ENCODE data around the gene PTPA. TPM values are rescaled to one million over a fixed set of nuclear protein-coding genes. Genes with fewer than 3 reads are reported as not detected.

Gene PTPA
- total and polyA plus RNA-seq, 10 of the 15 experiments (the other 5 are each of a cell fraction or from before 2014, with no cell fraction given): 1.6 to 111 (median 55.1) TPM

DNA sequence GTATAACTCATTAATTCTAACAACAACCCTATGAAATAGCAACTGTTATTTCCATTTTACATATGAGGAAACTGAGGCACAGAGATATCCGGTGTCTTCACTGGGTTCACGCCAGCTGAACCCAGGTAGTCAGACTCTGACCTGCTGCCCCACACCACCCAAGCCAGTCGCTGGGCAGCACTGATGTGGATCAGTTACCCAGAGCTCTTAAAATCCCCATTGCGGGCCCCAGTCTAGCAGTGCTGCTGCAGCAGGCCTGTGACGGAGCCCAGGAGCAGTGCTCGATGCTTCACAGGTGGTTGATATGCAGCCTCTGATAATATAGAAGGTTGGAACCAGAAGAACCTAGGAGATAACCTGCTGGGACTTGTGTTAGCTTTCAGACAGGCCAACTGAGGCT lies 24.3 kb downstream of the PTPA start (continued):
- TF ChIP-seq, protein P1, sequence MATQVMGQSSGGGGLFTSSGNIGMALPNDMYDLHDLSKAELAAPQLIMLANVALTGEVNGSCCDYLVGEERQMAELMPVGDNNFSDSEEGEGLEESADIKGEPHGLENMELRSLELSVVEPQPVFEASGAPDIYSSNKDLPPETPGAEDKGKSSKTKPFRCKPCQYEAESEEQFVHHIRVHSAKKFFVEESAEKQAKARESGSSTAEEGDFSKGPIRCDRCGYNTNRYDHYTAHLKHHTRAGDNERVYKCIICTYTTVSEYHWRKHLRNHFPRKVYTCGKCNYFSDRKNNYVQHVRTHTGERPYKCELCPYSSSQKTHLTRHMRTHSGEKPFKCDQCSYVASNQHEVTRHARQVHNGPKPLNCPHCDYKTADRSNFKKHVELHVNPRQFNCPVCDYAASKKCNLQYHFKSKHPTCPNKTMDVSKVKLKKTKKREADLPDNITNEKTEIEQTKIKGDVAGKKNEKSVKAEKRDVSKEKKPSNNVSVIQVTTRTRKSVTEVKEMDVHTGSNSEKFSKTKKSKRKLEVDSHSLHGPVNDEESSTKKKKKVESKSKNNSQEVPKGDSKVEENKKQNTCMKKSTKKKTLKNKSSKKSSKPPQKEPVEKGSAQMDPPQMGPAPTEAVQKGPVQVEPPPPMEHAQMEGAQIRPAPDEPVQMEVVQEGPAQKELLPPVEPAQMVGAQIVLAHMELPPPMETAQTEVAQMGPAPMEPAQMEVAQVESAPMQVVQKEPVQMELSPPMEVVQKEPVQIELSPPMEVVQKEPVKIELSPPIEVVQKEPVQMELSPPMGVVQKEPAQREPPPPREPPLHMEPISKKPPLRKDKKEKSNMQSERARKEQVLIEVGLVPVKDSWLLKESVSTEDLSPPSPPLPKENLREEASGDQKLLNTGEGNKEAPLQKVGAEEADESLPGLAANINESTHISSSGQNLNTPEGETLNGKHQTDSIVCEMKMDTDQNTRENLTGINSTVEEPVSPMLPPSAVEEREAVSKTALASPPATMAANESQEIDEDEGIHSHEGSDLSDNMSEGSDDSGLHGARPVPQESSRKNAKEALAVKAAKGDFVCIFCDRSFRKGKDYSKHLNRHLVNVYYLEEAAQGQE (IDR thresholded peaks at IDR 0.05; ENCODE audit: low read depth, low read length): no peak

DNA sequence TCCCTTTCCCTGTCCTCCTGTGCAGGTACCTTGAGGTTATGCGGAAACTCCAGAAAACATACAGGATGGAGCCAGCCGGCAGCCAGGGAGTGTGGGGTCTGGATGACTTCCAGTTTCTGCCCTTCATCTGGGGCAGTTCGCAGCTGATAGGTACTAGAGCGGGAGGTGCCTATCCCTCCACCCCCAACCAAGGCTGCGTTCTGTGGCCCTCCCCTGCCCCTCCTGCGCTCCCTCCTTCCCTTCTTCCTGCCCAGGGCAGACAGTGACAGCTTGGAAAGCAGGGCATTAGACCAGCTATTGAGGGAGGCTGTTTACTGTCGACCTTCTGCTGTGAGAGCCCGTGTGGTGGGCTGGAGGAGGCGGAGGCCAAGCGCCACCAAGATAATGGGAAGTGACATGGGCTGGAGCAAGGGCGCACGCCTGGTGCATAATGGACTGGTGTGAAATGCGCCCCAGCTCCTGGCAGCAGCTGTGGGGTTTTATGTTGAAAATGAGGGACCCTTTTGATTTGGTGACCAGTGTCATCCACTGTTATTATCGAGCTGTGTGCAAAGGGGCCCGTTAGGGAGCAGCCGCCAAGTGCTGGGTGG lies 25.3 kb downstream of the PTPA start:
- POLR2A ChIA-PET: no interaction called here
- TF ChIP-seq ZNF384 (IDR thresholded peaks at IDR 0.05; ENCODE audit: borderline replicate concordance, low read depth, low read length): no peak
- Histone ChIP-seq H3K4me1 (ENCODE audit: control insufficient read depth, insufficient read depth, low read length) (peaks cover 22% of the 10 kb centered on the region), H3K4me2 (ENCODE audit: control insufficient read depth, insufficient read depth) (no peak overlapping the region), H3K9me3 (replicated peaks; ENCODE audit: control insufficient read depth, insufficient read depth, low read length) (no peaks in the 10 kb centered on the region), H3K4me3 (no peak overlapping the region), H2AFZ (ENCODE audit: control insufficient read depth, low read depth, low read length) (no peak overlapping the region), H3K27ac (ENCODE audit: control insufficient read depth, insufficient read depth) (no peak overlapping the region), H3K36me3 (ENCODE audit: control insufficient read depth in 2 of 2, insufficient read depth in 2 of 2, low read length in 1 of 2) (peaks cover 7 to 24% of the 10 kb centered on the region in 2 experiments; a peak in 3 of 4 replicates), H4K20me1 (ENCODE audit: control insufficient read depth, insufficient read depth) (no peaks in the 10 kb centered on the region), H3K79me2 (ENCODE audit: control insufficient read depth, insufficient read depth, low read length) (peaks cover 3% of the 10 kb centered on the region), H3K9ac (ENCODE audit: control insufficient read depth, insufficient read depth, low read length) (no peak overlapping the region), H3K27me3 (replicated peaks in 1 of 2; ENCODE audit: control insufficient read depth in 2 of 2, insufficient read depth in 2 of 2, low read length in 1 of 2) (no peaks in the 10 kb centered on the region)
- in situ Hi-C loops (cut with MboI): no loop called here
- WGBS (ENCODE audit: insufficient coverage, insufficient replicate concordance, low lambda C conversion rate, missing lambda C conversion rate): 87% methylated on average over 16 of the region's 16 CpGs
- FAIRE-seq: no peak
- RAD21 ChIA-PET (ENCODE audit: unreplicated experiment): interaction anchor here (1.1 kb wide), 1 partner anchor 473 kb away, joined by 4 read pairs; no protein-coding TSS in a partner anchor
- CTCF ChIA-PET: interaction anchor here (0.5 to 11.0 kb wide), 5 partner anchors 36 to 488 kb away, joined by 3 to 194 read pairs (median 4); partner anchors contain the start of genes IER5L and NTMT1
- intact Hi-C loops (cut with micrococcal nuclease; ENCODE audit: unreplicated experiment): loop anchor here (5.0 kb wide), 1 partner anchor 646 kb away; no protein-coding TSS in a partner anchor
- no peak for ATAC-seq
- no peak for DNase-seq (ENCODE audit: low read depth, low spot score)
- BruUV-seq (replicated peaks): no TSS peak
- SMC1A ChIA-PET (ENCODE audit: uncharacterized antibody, unreplicated experiment): interaction anchor here (1.1 to 8.1 kb wide), 2 partner anchors 38 to 473 kb away, joined by 3 to 116 read pairs; partner anchors contain the start of gene IER5L
